ENCODE data around the gene PRSS57.
A peak's percentile ranks its signal among the peaks of the same experiment; 100 is the strongest.
"Not testable (repeated sequence)": the region's sequence is repeated elsewhere in the genome, so short reads cannot be mapped to it uniquely, and the experiment has no call there.

Gene PRSS57

DNA sequence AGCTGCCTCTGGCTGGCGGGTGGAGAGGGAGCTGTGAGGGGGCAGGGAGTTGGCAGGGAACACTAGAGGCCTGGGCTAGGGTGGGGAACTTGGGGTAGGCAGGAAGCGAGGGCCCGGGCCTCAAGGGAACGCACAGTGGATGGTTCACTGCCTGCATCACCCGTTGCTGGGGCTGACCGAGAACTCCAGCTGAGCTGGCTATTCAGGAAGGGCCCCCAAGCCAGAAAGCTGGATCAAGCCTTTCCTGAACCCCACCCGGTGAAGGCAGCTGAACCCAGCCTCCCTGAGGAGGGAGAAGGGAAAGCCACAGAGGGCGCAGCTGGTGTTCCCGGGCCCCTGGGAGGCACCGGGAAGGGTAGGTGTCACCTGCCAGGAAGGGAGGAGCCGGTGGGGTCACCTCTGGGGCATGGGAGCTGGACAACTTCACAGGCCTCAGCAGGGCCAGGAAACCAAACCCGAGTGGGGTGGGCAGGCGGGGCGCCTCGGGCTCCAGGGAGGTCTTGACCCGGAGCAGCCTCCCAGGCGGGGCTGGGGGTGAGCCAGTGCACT lies 27.4 kb upstream of the PRSS57 start:
- DNase-seq, result no peak

DNA sequence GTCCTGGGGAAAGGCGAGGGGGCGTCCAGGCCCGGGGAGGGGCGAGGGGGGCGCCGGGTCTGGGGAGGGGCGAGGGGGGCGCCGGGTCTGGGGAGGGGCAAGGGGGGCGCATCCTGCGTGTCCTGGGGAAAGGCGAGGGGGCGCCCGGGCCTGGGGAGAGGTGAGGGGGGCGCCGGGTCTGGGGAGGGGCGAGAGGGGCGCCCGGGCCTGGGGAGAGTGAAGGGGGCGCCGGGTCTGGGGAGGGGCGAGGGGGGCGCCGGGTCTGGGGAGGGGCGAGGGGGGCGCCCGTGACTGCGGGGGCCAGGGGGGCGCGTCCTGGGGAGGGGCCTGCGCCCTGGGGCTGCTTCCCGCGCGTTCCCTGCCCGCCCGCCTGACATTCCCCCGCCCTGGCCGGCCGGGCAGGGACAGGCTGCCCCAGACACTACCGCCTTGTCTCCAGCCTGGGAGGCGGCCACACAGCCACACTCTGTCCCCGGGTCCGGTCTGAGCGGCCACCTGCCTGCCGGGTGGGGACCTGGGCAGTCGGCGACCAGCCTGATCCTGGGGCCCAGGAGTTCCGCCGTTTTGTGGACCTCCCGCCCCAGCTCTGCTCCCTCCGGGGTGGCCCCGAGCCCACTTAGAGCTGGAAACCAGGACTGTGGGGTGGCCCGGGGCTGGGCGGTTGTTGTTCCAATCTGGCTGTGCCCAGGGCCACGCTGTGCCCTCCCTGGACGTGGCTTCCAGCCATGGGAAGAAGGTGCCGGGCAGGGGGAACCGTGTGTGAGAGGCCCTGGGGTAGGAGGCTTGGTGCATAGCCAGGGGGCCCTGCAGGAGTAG lies 25.3 kb upstream of the PRSS57 start:
- DNase-seq, result no peak

DNA sequence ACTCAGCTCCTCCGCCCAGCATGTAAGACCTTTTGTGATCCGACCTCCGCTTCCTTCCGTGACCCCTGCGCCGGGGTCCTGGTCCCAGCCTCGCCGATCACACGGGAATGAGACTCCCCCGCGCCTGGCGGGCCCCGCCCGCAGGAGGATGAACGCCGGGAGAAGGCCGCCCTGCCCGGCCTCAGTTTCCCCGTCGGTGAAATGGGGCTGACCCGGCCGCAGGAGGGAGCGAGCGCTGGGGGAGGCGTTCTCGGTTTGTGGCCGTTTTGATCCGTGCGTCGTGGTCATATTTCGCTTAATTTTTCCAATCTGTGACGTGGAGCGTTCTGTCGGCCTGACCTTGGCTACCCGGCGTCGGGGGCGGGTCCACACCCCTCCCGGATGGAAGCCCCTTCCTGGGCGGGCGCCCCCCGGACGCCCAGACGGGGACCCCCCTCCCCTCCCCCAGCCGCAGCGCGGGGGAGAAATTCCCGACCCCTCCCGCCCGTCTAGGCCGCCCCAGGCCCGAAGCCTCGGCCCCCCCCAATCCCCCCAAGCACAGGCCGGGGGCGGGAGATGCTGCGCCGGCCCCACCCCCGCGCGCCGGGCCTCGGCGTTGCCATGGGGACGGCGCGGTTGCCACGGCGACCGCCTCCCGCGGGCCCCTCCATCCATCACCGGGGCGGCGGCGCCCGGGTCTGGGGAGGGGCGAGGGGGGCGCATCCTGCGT lies 24.5 kb upstream of the PRSS57 start:
- no peak for DNase-seq

DNA sequence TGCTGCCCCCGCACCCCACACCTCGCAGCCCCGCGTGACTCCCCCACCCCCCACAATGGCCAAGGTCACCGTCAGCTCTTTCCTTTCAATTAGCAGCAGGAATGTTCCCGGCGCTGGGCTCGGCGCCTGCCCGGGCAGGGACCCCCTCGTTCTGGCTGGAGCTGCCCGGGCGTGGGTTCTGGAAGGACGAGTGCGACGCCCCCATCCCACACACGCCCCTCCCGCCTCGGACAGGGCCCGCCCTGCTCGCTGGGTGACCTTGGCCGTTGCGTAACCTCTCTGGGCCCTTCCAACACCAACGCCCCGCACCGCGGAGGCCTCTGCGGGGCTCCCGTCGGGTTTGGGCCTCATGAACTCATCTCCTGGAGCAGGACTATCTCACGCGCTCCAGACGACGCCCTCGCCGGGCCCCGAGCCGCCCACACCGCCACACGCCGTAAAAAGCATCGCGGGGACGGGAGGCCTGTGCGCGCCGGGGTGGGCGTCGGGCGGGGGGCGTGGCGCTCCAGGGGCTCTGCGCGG lies 23.8 kb upstream of the PRSS57 start:
- no peak for DNase-seq

DNA sequence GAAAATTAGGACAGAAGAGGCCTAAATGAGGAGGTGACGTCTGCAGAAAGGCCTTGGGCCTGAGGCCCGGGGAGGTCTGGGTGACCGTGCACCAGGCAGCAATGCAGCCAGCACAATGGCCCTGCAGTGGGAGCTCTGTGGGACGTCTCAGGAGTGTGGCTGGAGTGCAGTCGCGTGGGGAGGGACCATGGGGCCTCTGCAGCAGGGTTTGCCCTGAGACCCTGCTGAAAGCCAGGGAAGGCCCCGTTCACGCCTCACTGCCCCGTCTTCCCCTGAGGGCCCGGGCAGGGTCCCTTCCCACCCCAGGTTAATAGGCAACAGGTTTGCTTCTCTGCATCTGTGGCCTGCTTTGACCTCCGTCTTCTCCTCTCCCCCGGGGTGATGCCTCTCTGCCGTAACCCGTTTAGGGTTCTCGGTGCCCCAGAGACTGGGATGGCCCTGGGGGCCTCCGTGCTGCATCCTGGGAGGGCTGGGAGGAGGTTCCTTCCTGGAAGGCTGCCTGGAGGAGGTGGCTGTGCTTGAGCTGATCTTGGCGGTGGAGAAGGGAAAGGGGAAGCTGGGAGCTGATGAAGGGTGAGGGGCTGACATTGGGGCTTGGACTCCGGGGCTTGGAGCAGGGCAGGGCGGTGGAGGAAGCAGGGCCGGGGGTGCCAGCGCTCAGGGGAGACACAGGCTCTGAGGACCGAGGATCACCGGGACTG lies 23.1 kb upstream of the PRSS57 start:
- no peak for DNase-seq

DNA sequence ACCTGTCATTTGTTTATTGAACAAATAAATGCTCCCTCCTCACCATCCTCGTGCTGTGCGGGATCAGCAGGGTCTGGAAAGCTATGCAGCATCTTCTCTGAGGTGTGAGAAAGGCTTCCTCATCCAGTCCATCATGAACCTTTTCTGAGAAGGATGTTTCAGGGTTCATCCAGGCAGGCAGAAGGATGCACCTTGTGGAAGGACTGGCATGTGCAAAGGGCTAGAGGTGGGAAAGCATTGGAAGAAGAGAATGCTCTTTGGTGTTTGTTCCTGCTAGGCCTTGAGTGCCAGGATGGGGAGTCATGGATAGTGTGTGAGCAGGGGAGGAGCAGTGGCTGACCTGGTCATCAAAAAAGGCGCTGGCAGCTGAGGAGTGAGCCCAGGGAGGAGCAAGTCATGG lies 20.1 kb upstream of the PRSS57 start:
- no peak for DNase-seq

DNA sequence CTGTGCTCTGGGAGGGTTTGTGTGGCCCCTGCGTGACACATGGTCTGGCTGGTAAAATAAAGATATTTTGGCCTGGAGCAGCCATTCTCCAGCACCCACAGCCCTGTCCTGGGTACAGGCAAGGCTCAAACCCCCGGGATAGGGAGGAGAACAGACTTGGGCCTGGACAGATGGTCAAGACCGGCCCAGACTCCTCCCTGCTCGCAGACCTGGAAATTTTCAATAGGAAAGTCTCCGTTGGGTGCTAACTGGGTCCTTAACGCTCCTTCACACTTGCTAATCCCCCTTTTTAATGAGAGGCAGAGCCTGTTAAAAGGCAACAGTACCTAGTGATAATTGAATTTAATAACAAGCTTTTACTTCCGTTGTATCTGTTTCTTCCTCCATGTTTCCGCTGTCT lies 16.0 kb upstream of the PRSS57 start:
- DNase-seq, result no peak

DNA sequence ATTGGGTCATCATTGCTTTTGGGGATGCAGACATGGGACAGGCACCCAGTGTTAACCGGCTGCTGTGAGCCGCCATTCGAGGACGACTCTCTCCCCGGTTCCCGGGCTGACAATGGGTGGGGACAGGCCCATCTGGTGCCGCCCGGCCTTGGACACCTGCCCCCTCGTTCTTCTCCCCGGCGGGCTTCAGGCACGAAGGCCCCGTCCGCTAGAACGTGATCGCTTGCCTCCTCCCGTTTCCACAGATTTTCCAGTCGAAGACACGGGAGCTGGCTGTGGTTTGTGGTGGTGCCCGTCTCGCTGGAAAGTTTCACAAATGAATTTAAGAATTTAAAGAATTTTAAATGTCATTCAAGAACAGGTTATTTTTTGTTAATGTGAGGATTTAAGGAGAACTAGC lies 15.5 kb upstream of the PRSS57 start:
- DNase-seq, result no peak

DNA sequence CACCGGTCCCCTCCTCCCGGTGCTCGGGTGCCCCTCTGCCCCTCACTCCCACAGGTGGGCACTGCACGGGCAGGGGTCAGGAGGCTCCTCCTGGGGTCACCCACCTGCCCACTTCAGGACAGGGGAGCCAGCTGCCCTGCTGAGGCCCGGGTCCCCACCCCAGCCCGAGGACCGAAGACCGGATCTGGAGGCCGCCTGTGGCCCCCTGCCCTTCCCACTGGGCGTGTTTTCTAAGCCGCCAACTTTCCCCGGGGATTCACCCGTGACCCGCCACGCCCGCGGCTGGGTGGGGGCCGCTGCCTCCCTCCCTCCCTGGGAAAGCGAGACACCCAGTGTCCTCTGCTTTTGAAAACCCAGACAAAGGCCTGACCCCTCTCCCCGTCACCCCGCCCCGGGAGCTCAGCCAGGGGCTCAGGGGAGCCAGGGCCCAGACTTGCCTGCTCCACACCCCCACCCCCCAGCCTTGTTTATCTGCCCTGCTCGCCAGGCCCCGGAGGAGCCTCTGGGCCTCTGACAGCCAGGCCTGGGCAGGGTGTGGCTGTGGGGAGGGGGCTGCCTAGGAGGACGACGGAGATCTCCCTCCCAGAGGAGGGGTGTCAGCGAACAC lies 14.8 kb upstream of the PRSS57 start:
- DNase-seq, result no peak

DNA sequence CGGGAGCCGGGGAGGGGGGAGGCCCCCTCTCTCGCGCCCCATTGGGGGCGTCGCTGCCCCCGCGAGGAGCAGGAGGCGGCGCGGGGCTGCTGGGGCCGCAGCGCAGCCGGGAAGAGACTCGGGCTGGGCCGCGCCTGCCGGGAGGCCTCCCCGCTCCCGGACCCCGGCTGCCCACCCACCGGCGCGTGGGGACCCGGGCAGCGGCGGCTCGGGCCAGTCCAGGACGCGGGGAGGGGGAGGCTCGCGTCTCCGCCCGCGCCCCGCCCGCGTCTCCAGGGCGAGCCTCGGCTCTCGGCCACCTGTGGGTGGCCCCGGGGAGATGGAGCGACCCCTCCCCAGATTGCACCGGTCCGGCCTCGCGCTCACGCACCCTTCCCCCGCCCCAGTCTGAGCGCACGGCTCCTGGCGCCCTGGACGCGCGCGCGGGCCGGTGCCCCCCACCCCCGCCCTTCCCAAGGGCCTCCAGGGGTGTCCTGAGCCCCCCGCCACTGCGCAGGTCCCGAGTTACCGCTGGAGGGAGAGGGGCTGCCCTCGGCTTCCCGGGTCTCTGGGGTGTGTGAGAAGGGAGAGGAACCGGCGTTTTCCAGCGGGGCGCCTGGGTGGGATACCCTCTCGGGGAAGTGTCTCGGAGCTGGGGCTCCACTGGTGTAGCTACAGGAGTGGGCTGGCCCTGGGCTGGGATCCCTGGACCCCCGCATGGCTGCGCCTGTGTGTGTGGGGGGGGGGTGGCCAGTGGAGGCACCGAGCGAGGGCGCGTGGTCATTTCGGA lies 14.1 kb upstream of the PRSS57 start:
- no peak for DNase-seq

DNA sequence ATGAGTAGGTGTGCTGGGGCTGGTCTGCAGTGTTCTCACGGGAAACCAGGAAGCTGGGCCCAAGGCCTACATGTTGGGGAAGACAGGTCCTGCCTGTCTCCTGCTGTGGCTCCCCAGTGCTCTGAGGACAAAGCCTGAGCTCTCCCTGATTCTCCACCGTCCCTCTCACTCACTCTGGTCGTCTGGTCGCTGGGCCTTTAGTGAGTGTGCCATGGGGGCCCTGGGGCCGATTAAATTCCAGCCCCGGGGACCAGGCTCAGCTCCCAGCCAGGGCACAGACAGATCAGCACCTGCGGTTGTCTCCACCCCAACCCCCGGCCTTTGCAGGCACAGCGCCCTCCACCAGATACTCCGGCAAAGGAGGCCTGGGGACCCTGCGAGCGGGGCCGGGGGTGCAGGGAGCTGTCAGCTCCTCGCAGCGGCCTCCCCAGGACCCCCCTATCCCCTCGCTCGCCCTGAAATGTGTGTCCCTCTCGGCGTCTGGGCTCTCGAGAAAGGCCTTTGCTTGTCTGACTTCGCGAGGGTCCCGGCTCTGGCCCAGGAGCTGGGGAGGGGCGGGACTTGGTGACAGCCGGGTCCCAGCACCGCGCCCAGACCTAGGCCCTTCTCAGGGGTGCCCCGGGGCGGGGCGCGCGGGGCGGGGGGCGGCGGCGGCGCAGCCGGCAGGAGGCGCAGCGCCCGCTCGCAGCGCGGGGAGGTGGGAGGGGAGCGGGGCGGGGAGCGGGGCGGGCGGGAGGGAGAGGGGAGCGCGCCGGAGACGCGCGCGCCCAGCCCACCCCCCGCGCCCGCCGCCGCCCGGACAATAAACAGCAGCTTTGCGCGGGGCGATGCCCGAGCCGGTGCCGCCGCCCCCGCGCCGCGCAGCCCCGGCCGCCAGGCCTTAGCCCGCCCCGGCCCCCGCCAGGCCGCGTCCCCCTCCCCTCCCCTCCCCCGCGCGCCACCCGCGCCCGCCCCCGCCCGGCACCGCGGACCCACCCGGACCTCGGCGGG lies 13.2 kb upstream of the PRSS57 start, which contains the start of gene PALM:
Gene PALM, plus strand, starts transcription at position 782 of the 990 bp plus-strand sequence. CDS start 212 bp downstream, outside the sequence.
- no peak for DNase-seq

DNA sequence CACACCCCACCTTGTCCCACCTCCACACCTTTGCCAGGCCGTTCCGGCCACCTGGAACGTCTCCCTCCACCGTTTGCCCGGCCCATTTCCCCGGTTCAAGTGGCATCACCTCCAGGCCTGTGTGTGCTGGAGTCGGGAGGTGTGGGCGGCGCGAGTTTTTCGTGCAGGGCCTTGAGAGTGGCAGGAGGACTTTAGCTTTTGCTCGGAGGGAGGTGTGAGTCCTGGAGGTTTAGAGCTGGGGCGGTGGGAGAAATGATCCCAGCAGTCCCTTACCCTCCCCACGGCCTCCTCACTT lies 9.1 kb upstream of the PRSS57 start:
- DNase-seq, result no peak

DNA sequence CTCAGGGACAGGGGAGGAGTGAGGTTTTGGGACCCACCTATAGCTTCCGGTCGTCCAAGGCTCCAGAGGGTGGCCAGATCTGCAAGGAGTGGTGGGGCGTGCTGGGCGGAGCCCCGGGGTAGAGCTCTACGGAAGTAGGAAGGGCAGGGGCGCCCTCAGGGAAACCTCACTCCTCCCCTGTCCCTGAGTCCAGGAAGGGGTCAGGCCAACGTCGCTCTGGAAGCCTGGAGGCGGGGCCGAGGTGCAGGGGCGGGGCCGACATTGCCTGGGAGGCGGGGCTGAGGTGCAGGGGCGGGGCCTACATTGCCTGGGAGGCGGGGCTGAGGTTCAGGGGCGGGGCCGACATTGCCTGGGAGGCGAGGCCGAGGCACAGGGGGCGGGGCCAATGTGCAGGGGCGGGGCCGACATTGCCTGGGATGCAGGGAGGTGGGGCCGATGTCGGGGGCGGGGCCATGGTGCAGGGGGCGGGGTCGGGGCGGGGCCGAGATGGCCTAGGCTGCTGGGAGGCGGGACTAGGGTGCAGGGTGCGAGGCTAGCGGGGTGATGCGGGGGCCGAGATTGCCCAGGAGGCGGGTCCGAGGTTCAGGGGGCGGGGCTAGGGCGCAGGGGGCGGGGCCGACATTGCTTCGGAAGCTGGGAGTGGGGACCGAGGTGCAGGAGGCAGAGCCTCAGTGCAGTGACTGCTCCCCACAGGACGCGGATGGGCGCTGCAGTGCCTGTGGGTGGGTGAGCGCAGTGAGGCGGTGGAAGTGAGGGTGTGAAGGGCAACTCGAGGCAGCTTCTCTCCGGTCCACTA lies 8.6 kb upstream of the PRSS57 start:
- DNase-seq, result peak; percentile 70

DNA sequence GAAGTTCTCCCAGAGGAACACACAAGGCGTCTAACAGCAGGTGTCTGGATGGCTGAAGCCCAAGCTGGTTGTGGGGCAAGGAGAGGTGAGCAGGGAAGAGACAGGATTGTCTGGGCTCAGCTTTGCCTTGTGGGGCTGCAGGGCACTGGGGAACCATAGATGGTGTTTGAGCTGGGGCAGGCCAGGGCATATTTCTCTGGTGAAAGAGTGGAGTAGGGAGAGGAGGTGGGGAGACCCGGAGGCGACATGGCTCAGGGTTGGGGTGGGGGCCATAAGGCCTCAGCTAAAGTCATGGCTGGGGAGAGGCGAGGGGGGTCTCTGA lies 8.0 kb upstream of the PRSS57 start:
- no peak for DNase-seq

DNA sequence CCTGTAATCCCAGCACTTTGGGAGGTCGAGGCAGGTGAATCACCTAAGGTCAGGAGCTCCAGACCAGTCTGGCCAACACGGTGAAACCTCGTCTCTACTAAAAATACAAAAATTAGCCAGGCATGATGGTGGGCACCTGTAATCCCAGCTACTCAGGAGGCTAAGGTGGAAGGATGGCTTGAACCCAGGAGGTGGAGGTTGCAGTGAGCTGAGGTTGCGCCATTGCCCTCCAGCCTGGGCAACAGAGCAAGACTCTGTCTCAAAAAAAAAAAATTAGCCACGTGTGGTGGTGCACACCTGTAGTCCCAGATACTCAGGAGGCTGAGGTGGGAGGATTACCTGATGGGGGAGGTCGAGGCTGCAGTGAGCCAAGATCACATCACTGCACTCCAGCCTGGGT lies 7.6 kb upstream of the PRSS57 start:
- DNase-seq, result not testable (repeated sequence)

DNA sequence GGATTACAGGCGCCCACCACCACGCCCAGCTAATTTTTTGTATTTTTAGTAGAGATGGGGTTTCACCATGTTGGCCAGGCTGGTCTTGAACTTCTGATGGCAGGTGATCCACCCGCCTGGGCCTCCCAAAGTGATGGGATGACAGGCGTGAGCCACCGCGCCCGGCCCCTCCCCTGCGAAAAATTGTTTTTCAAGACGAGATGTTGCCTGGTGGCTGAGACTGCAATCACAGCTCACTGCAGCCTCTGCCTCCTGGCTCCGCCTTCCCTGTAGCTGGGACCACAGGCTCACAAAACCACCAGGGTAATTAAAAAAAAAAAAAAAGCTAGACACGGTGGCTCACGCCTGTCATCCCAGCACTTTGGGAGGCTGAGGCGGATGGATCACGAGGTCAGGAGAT lies 4.6 kb upstream of the PRSS57 start:
- not testable (repeated sequence) for DNase-seq

DNA sequence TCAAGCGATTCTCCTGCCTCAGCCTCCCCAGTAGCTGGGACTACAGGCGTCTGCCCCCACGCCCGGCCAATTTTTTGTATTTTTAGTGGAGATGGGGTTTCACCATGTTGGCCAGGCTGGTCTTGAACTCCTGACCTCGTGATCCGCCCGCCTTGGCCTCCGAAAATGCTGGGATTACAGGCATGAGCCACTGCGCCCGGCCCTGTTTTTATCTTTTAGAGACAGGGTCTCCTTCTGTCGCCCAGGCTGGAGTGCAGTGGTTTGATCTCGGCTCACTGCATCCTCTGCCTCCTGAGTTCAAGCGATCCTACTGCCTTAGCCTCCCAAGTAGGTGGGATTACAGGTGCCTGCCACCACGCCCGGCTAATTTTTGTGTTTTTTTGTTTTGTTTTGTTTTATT lies 3.3 kb upstream of the PRSS57 start:
- DNase-seq, result not testable (repeated sequence)

DNA sequence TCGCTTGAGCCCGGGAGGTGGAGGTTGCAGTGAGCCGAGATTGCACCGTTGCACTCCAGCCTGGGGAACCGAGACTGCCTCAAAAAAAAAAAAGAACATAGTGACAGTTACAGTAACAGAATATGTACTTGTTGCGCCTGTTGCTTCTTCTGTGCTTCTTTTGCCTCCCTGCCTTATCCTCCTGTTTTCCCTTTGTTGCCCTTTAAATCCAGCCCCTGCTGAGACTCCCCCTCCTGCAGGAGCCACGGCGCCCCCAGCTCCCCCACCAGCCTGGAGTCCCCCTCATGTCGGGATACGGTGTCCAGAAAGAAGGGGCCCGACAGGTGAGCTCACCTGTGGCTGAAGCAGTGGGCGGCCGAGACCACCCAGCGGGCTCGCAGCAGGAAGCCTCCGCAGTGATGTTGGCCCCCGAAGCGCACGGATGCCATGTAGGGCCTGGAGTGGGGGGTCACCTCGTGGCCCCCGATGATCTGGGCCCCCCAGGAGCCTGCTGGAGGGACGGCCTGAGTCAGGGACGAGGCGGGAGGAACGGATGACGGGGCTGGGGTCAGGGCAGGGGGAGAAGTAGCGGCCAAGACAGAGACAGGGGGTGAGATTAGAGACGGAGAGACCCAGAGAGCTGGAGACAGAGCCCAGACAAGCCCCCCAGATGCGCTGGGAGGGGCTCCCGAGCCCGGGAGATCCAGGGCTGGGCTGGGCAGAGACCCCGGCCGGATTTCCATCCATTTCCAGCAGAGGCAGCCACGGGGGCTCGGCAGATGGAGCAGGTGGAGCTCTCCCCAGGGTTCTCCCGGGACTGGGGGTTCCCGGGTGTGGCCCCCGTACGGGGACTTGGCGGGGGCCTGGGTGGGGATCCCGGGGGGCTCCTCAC lies 536 bp downstream of the PRSS57 start:
- no peak for DNase-seq

DNA sequence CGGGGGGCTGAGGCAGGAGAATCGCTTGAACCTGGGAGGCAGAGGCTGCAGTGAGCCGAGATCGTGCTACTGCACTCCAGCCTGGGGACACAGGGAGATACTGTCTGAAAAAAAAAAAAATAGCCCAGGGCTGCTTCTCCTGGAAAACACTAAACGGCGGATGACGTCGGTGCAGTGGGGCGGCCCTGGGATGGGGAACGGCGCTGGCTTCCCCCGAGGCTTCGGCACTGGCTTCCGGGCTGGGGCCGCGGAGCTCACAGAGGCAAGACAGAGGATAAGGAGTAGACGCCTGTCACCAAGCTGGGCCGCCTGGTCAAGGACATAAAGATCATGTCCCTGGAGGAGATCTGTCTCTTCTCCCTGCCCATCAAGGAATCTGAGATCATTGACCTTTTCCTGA lies 5.0 kb downstream of the PRSS57 start:
- DNase-seq, result no peak
